Frontal cortex (tissue), 4 donors: Measurements from ENCODE around the gene COX19. TPM values are rescaled to one million over a fixed set of nuclear protein-coding genes. Genes with fewer than 3 reads are reported as not detected.

Experiments used
- DNase-seq, 2 donors: peaks; one replicate each; pipeline ENCODE4 v3.0.0; 2012; ENCODE audit warnings: low spot score in 2 of 2
- FAIRE-seq: peaks from 2 replicates; lab custom pipeline; 2012; peaks lifted over from hg19 to GRCh38; lab: Jason Lieb, UNC
- small RNA-seq: library from RNA; depleted of rRNA; stranded (forward); fragments of <200 nt; gene quantifications from one replicate; pipeline ENCODE3, GENCODE V24; 2014
- total RNA-seq: library from RNA; depleted of rRNA; stranded (reverse); fragments of >200 nt; gene quantifications from one replicate; pipeline ENCODE4 v1.2.3, GENCODE V29; 2014
- donor health status: control.
- donor health status: control.
- donor health status: control.

COX19 gene
- total RNA-seq, 1 donor from 2014 or later: 13.9 TPM

DNA sequence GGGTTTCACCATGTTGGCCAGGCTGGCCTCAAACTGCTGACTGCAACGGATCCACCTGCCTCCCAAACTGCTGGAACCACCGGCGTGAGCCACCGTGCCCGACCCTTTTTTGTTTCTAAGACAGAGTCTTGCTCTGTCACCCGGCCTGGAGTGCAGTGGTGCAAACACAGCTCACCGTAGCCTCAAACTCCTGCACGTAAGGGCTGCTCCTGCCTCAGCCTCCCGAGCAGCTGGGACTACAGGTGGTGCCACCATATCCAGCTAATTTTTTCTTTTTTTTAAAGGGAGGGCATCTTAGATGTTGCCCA is 57.3 kb downstream of the COX19 start:
- FAIRE-seq: no peak
- DNase-seq: no peak

DNA sequence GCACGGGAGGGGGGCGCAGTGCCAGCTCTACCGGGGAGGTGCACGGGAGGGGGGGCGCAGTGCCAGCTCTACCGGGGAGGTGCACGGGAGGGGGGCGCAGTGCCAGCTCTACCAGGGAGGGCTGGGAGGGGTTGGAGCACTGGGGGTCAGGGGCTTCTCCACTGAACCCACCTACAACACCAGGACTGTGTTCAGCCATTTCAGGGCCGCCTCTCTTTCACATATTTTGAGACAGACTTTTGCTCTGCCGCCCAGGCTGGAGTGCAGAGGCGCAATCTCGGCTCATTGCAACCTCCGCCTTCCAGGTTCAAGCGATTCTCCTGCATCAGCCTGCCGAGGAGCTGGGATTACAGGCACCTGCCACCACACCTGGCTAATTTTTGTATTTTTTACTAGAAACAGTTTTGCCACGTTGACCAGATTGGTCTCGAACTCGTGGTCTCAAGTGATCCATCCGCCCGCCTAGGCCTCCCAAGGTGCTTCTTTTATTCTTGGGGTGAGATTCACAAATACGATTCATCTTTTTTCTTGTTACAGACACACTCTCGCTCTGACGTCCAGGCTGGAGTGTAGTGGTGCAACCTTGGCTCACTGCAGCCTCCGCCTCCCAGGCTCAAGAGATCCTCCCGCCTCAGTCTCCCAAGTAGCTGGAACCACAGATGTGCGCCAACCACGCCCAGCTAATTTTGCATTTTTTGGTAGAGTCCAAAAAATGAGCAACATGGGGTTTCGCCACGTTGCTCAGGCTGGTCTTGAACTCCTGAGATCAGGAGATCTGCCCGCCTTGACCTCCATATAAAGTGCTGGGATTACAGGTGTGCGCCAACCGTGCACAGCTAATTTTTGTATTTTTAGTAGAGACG is 57.9 kb downstream of the COX19 start:
- FAIRE-seq: no peak

DNA sequence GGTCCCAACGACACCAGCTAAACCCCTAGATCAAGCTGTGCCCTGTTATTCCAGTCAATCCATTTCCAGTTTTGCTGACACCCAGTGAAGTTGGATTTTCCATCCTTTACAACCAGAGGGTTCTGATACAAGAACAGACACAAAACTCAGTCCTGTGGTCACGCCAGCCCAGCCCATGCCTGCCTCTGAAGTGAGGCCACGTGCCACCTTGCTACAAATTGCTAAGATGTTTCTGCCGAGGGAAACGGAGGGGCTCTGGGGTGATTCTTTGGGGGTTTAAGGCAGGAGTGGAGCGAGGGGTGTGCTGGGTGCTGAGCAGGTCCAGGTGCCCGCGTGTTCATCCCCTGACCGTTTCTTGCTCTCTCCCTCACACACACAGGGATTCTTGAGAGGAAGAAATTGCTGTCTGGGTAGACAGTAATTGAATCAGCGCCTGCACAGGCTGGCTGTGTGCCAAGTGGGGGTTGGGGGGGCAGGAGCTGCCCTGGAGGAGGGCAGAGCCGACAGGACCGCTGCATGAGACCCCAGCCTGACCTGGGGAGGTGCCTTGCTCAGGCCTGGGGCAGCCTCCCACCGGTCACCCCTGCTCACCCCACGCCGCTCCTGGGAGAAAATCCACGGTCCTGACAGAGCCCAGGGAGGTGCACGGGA is 58.9 kb downstream of the COX19 start:
- no peak for DNase-seq
- FAIRE-seq: no peak

More for the DNA sequence above, 57.9 kb downstream of the COX19 start:
- no peak for DNase-seq

Small RNA genes within 50 kb of the gene (small RNA-seq; reads per million reads assigned to genes)
- gene MIR339: 30.0 reads per million, percentile 97 among the genes with 10 or more reads in this experiment

Other genes with a start within 250 kb of the COX19 start
- 6.5 TPM for gene DNAAF5, start 248.8 kb downstream of the COX19 start, total RNA-seq
- 80.7 TPM for gene PRKAR1B, start 248.3 kb downstream of the COX19 start, total RNA-seq
- gene SUN1, start 143.1 kb downstream of the COX19 start, total RNA-seq: 103 TPM
- 20.8 TPM for gene GET4, start 99.0 kb downstream of the COX19 start, total RNA-seq
- gene ADAP1, start 20.9 kb downstream of the COX19 start, total RNA-seq: 33.8 TPM
- not detected for gene CYP2W1, start 7.6 kb upstream of the COX19 start, total RNA-seq
- 0.82 TPM for gene GPR146, start 69.0 kb upstream of the COX19 start, total RNA-seq
- 1.6 TPM for gene GPER1, start 112.6 kb upstream of the COX19 start, total RNA-seq
- 15.1 TPM for gene ZFAND2A, start 184.6 kb upstream of the COX19 start, total RNA-seq